GM12878 (cell line): ENCODE results near the gene ZCCHC3. TPM values are rescaled to one million over a fixed set of nuclear protein-coding genes. Genes with fewer than 3 reads are reported as not detected.

Source experiments
- BCL3 ChIP-seq: IDR thresholded peaks from 2 replicates; pipeline ENCODE4 v1.6.1; 2011; ENCODE audit warnings: borderline replicate concordance, low read depth, mild to moderate bottlenecking, moderate library complexity, low read length; ENCODE audit not compliant: insufficient read depth, poor library complexity, severe bottlenecking
- BHLHE40 ChIP-seq, 2 experiments: fragments of 450-650 bp in 1 of 2; IDR thresholded peaks; 2 replicates each; pipeline ENCODE4 v1.6.1; 2011 to 2017; ENCODE audit warnings: low read depth in 2 of 2, borderline replicate concordance in 1 of 2, improper control_type of control experiment in 1 of 2, low read length in 1 of 2, mild to moderate bottlenecking in 1 of 2
- BMI1 ChIP-seq: fragments of 450-650 bp; IDR thresholded peaks from 2 replicates; pipeline ENCODE4 v1.6.1; 2016; ENCODE audit warnings: mild to moderate bottlenecking, moderate library complexity, borderline replicate concordance
- BRCA1 ChIP-seq: IDR thresholded peaks from 2 replicates; pipeline ENCODE4 v1.6.1; 2011; ENCODE audit warnings: low read depth, low read length, improper control_type of control experiment
- CBX5 ChIP-seq: sonication (generic); IDR thresholded peaks from 2 replicates; pipeline ENCODE4 v1.6.1; 2016; ENCODE audit warnings: low read depth, moderate library complexity, mild to moderate bottlenecking, inconsistent platforms
- FOXM1 ChIP-seq: IDR thresholded peaks from 2 replicates; pipeline ENCODE4 v1.6.1; 2012; ENCODE audit warnings: low read depth, mild to moderate bottlenecking, inconsistent platforms, low read length, moderate library complexity
- KAT2A ChIP-seq: conservative IDR thresholded peaks from 2 replicates; pipeline ENCODE4 v1.6.1; 2011; ENCODE audit warnings: low read depth, low read length; ENCODE audit not compliant: control insufficient read depth
- NFYA ChIP-seq: IDR thresholded peaks from 2 replicates; pipeline ENCODE4 v1.6.1; 2011; ENCODE audit warnings: low read depth, mild to moderate bottlenecking, low read length, improper control_type of control experiment, borderline replicate concordance
- NFYB ChIP-seq: IDR thresholded peaks from 2 replicates; pipeline ENCODE4 v1.6.1; 2011; ENCODE audit warnings: low read depth, mild to moderate bottlenecking, low read length, improper control_type of control experiment, moderate library complexity; ENCODE audit not compliant: insufficient read depth
- NKRF ChIP-seq: fragments of 450-650 bp; conservative IDR thresholded peaks from 2 replicates; pipeline ENCODE4 v1.6.1; 2017; ENCODE audit warnings: mild to moderate bottlenecking, moderate library complexity
- NRF1 ChIP-seq: conservative IDR thresholded peaks from 2 replicates; pipeline ENCODE4 v1.6.1; 2011; ENCODE audit warnings: mild to moderate bottlenecking, low read depth, low read length, improper control_type of control experiment
- POLR2AphosphoS2 ChIP-seq: IDR thresholded peaks from 2 replicates; pipeline ENCODE4 v1.6.1; 2011; ENCODE audit warnings: low read depth, mild to moderate bottlenecking, low read length, improper control_type of control experiment, moderate library complexity
- POLR2AphosphoS5 ChIP-seq: IDR thresholded peaks from 2 replicates; pipeline ENCODE4 v1.6.1; 2011; ENCODE audit warnings: mild to moderate bottlenecking, low read length, inconsistent platforms
- POU2F2 ChIP-seq: IDR thresholded peaks from 3 replicates; pipeline ENCODE4 v1.6.1; 2011; ENCODE audit warnings: low read depth, mild to moderate bottlenecking, low read length, borderline replicate concordance
- RBBP5 ChIP-seq: fragments of 200-600 bp; sonication (generic); conservative IDR thresholded peaks from 2 replicates; pipeline ENCODE4 v1.6.1; 2016
- RCOR1 ChIP-seq: conservative IDR thresholded peaks from 2 replicates; pipeline ENCODE4 v1.6.1; 2012; ENCODE audit warnings: low read depth, low read length, improper control_type of control experiment
- SIN3A ChIP-seq: IDR thresholded peaks from 2 replicates; pipeline ENCODE4 v1.6.1; 2012; ENCODE audit warnings: low read depth, low read length, improper control_type of control experiment
- SIX5 ChIP-seq: IDR thresholded peaks from 2 replicates; pipeline ENCODE4 v1.6.1; 2011; ENCODE audit warnings: mild to moderate bottlenecking, low read depth, low read length, moderate library complexity; ENCODE audit not compliant: severe bottlenecking
- TCF12 ChIP-seq: IDR thresholded peaks from 2 replicates; pipeline ENCODE4 v1.6.1; 2011; ENCODE audit warnings: low read depth, mild to moderate bottlenecking, low read length
- polyA plus RNA-seq, 11 experiments: library from polyadenylated mRNA; depleted of rRNA in 4 of 11; unstranded in 6 of 11; stranded (reverse) in 5 of 11; fragments of >200 nt; fragmentation: Nextera tagmentation in 4 of 11; fragmentation: Illumina TruSeq in 1 of 11; extraction: Ambion mirVana in 4 of 11; extraction: Trizol in 1 of 11; gene quantifications; 1 replicate in 1 of 11; 2 replicates in 10 of 11; pipeline versions ENCODE4 v1.2.1 to v1.2.3, GENCODE V29; 2011 to 2016; ENCODE audit warnings: inconsistent platforms in 2 of 11, missing spikeins in 2 of 11, low read depth in 1 of 11
- total RNA-seq, 4 experiments: library from RNA; depleted of rRNA in 3 of 4; stranded (reverse); fragments of >200 nt in 3 of 4; fragmentation: Illumina TruSeq in 1 of 4; extraction: Trizol in 1 of 4; gene quantifications; 2 replicates each; pipeline versions ENCODE4 v1.2.1 to v1.2.3, GENCODE V29; 2013 to 2021
- TF ChIP-seq, protein P1 (sequence below): fragments of 450-650 bp; IDR thresholded peaks from 2 replicates; pipeline ENCODE4 v1.6.1; 2017; ENCODE audit warnings: mild to moderate bottlenecking, moderate library complexity
- TF ChIP-seq, protein P2 (sequence below): IDR thresholded peaks from 2 replicates; pipeline ENCODE4 v1.6.1; 2011; ENCODE audit warnings: low read depth, mild to moderate bottlenecking, low read length, moderate library complexity, borderline replicate concordance; ENCODE audit errors: extremely low read depth

Gene ZCCHC3
- total and polyA plus RNA-seq, 10 of the 15 experiments (the other 5 are each of a cell fraction or from before 2014, with no cell fraction given), result 5.3 to 36.1 (median 17.2) TPM

DNA sequence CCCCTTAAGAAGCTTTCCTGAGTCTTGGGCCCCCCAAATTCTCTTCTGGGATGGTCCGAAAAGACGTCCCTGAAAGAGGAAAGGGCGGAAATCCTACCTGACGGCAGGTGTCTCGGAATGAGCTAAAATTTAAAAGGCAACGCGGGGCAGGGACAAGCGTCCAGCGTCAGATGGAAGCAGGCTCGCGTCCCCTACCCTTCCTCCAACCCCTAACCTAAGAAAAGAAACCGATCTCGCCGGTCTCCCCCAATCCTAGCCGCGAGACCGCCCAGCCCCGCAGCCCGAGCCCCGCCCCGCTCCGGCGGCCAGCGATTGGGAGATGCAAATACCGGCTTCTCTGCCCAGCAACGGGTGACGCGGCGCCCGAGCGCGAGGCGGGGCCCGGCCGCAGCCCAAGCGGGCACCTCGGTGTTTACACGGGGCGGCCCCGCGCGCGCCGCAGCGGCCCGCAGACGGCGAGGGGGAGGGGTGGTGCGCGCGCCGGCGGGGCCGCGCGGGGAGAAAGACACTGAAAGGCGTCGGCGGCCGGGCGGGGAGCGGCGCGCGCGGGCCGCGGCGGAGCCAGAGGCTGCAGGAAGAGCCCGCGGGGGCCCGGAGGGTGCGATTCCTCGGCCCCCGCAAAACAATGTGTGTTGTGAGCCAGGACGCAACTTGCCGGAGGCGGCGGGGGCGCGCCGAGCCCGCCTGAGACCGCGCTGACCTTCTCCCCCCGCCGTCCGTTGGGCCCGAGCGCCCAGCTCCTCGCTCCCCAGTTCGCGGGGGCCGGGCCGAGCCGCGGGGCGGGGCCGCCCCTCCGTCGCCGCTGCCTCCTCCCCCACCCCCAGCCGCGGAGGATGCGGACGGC lies 27.9 kb downstream of the ZCCHC3 start, which contains the start of gene SOX12 (continued):
- TF ChIP-seq BCL3 (peak; percentile 39), NFYB (peak; percentile 66; the same call in 1 of the 2 replicates), BMI1 (no peak), SIX5 (no peak), KAT2A (no peak), POLR2AphosphoS2 (0 out of 2 replicates have a peak, but pooled peaks have one; percentile 27), POLR2AphosphoS5 (peak; percentile 74), NRF1 (no peak), NFYA (no peak), RBBP5 (no peak), BHLHE40 (IDR thresholded peaks at IDR 0.05; ENCODE audit: borderline replicate concordance in 1 of 2, low read depth in 2 of 2, low read length in 1 of 2) (peak; percentile 80 to 85), CBX5 (no peak), RCOR1 (no peak), SIN3A (0 out of 2 replicates have a peak, but pooled peaks have one; percentile 48), NKRF (no peak; the same call in 1 of the 2 replicates), FOXM1 (no peak), POU2F2 (peak; percentile 93), TCF12 (no peak), BRCA1 (no peak)
- TF ChIP-seq, protein P1, sequence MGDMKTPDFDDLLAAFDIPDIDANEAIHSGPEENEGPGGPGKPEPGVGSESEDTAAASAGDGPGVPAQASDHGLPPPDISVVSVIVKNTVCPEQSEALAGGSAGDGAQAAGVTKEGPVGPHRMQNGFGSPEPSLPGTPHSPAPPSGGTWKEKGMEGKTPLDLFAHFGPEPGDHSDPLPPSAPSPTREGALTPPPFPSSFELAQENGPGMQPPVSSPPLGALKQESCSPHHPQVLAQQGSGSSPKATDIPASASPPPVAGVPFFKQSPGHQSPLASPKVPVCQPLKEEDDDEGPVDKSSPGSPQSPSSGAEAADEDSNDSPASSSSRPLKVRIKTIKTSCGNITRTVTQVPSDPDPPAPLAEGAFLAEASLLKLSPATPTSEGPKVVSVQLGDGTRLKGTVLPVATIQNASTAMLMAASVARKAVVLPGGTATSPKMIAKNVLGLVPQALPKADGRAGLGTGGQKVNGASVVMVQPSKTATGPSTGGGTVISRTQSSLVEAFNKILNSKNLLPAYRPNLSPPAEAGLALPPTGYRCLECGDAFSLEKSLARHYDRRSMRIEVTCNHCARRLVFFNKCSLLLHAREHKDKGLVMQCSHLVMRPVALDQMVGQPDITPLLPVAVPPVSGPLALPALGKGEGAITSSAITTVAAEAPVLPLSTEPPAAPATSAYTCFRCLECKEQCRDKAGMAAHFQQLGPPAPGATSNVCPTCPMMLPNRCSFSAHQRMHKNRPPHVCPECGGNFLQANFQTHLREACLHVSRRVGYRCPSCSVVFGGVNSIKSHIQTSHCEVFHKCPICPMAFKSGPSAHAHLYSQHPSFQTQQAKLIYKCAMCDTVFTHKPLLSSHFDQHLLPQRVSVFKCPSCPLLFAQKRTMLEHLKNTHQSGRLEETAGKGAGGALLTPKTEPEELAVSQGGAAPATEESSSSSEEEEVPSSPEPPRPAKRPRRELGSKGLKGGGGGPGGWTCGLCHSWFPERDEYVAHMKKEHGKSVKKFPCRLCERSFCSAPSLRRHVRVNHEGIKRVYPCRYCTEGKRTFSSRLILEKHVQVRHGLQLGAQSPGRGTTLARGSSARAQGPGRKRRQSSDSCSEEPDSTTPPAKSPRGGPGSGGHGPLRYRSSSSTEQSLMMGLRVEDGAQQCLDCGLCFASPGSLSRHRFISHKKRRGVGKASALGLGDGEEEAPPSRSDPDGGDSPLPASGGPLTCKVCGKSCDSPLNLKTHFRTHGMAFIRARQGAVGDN, result 0 out of 2 replicates have a peak, but pooled peaks have one; percentile 27
- TF ChIP-seq, protein P2, sequence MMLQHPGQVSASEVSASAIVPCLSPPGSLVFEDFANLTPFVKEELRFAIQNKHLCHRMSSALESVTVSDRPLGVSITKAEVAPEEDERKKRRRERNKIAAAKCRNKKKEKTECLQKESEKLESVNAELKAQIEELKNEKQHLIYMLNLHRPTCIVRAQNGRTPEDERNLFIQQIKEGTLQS, result no peak
